ENCODE results near the gene TMEM81.

- TF ChIP-seq CTCF (IDR thresholded peaks at IDR 0.05) = no peak
- TF ChIP-seq MEF2A (IDR thresholded peaks at IDR 0.05; ENCODE audit: borderline replicate concordance, low read depth) = no peak
- TF ChIP-seq GATA2 (CRISPR knock-in tag; IDR thresholded peaks at IDR 0.05) = no peak
- TF ChIP-seq YY1 (IDR thresholded peaks at IDR 0.05; ENCODE audit: low read depth) = no peak
- TF ChIP-seq MXI1 (IDR thresholded peaks at IDR 0.05; ENCODE audit: low read depth, low read length) = no peak
- TF ChIP-seq RCOR1 (IDR thresholded peaks at IDR 0.05; ENCODE audit: low read length) = no peak
- TF ChIP-seq REST (IDR thresholded peaks at IDR 0.05; ENCODE audit: low read depth, low read length) = no peak
- no peak for TF ChIP-seq MAX (IDR thresholded peaks at IDR 0.05; ENCODE audit: low read depth)
These were observed 12.0 kb downstream of the TMEM81 start for GRCh38 chr1:205072286-205072685.

Data from SK-N-SH (cell line).